ENCODE results near the gene GLDC. TPM values are rescaled to one million over a fixed set of nuclear protein-coding genes. Genes with fewer than 3 reads are reported as not detected.

GLDC gene
- total RNA-seq, 4 donors from 2014 or later = not detected

GRCh38 chr9:6671416-6671815 lies 25.9 kb upstream of the GLDC start:
- no peak for TF ChIP-seq CTCF (IDR thresholded peaks at IDR 0.05; ENCODE audit: low read depth)

GRCh38 chr9:6669881-6670280 lies 24.4 kb upstream of the GLDC start:
- TF ChIP-seq CTCF (IDR thresholded peaks at IDR 0.05; ENCODE audit: low read depth) = no peak

- no peak for TF ChIP-seq CTCF (IDR thresholded peaks at IDR 0.05; ENCODE audit: low read depth)
Observed at GRCh38 chr9:6667633-6668280, 22.2 kb upstream of the GLDC start.

GRCh38 chr9:6667080-6667479 lies 21.6 kb upstream of the GLDC start:
- TF ChIP-seq CTCF (IDR thresholded peaks at IDR 0.05; ENCODE audit: low read depth) = no peak

GRCh38 chr9:6665628-6666027 lies 20.1 kb upstream of the GLDC start:
- TF ChIP-seq CTCF (IDR thresholded peaks at IDR 0.05; ENCODE audit: low read depth) = no peak

GRCh38 chr9:6664204-6664680 lies 18.7 kb upstream of the GLDC start:
- TF ChIP-seq CTCF (IDR thresholded peaks at IDR 0.05; ENCODE audit: low read depth) = no peak

GRCh38 chr9:6660512-6660911 lies 15.0 kb upstream of the GLDC start:
- no peak for TF ChIP-seq CTCF (IDR thresholded peaks at IDR 0.05; ENCODE audit: low read depth)

Measured in subcutaneous adipose tissue (tissue), 4 donors.